Renal pelvis (tissue), 4 donors: ENCODE measurements around the gene CDH4. TPM values are rescaled to one million over a fixed set of nuclear protein-coding genes. Genes with fewer than 3 reads are reported as not detected.

Experiments
- DNase-seq: peaks from one replicate; pipeline ENCODE4 v3.0.0-alpha.2; 2013
- polyA plus RNA-seq, 3 donors: library from polyadenylated mRNA; unstranded; fragments of 120-200 nt; gene quantifications; one replicate each; pipeline ENCODE4 v1.2.1, GENCODE V29; 2013; ENCODE audit not compliant: insufficient read length in 3 of 3

CDH4 gene
- polyA plus RNA-seq, 3 donors: 8.4 to 9.5 (median 8.7) TPM

GRCh38 chr20:61690993-61691838 lies 439.2 kb downstream of the CDH4 start:
- DNase-seq: no peak

- no peak for DNase-seq
Measured at GRCh38 chr20:61691978-61692377, 439.9 kb downstream of the CDH4 start.

GRCh38 chr20:61692479-61692878 lies 440.4 kb downstream of the CDH4 start:
- no peak for DNase-seq

GRCh38 chr20:61693055-61693600 lies 441.1 kb downstream of the CDH4 start:
- DNase-seq: no peak

DNA sequence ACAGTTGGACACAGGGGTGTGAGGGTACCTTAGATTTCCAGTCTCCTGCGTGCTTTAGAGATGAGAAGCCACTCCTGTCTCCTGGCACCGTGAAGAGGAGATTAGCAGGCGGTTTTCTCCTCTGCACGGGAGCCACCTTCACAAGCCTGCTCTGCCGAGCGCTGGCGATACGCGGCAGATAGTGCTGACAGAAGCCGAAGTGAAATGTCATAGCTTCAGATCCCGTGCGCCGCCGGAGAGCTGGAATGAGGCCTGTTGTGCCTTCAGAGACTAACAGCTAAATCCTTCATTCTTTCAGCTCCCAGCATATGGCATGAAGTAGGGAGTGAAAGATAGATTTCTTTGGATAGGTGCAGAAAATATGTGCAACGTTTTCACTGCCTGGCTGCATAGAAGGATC lies 442.6 kb downstream of the CDH4 start:
- no peak for DNase-seq

DNA sequence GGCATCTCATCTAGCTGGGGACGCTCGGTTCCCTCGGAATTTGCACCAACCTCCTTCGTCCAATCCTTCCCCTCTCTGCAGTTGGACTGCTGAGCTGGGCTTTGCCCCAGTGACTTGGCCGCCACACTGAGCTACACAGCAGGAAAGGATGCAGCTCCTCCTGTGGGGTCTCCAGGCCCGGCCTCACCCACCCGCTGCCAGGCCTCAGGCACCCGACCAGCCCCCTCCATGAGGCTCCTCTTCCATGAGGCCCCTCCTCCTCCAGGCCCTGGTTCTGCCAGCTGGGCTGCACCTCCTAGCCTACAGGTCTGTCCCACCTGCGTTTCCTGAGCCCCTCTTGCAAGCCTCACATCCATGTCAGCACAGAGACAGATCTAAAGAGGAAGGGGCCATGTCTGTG lies 443.7 kb downstream of the CDH4 start:
- no peak for DNase-seq

DNA sequence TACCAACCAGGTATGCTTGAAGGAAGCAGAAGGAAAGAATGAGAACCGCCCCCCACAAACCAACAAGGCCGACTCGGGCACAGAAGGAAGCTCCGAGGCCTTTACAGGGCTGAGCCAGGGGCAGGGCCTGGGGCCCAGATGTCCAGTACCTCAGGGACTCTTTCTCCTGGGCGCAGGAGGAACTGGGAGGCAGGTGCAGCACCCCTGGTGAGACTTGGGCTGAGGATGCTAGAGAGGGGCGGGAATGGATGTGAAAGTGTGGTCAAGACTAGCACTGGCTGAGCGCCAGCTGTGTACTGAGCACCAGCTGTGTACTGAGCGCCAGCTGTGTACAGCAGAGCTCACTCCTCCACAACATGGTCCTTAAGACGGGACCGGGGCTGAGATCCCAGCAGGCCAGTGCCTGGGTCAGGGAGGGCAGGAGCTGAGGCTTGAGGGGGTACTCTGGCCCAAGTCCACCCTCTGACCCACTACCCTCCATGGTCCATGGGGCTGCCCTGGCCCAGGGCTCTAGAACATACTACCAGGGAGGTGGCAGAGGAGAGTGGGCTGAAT lies 444.2 kb downstream of the CDH4 start:
- DNase-seq: no peak

GRCh38 chr20:61697666-61698597 lies 445.9 kb downstream of the CDH4 start:
- no peak for DNase-seq

GRCh38 chr20:61698598-61699494 lies 446.8 kb downstream of the CDH4 start:
- no peak for DNase-seq

- DNase-seq: no peak
Measured at GRCh38 chr20:61699495-61700374, 447.7 kb downstream of the CDH4 start.

DNA sequence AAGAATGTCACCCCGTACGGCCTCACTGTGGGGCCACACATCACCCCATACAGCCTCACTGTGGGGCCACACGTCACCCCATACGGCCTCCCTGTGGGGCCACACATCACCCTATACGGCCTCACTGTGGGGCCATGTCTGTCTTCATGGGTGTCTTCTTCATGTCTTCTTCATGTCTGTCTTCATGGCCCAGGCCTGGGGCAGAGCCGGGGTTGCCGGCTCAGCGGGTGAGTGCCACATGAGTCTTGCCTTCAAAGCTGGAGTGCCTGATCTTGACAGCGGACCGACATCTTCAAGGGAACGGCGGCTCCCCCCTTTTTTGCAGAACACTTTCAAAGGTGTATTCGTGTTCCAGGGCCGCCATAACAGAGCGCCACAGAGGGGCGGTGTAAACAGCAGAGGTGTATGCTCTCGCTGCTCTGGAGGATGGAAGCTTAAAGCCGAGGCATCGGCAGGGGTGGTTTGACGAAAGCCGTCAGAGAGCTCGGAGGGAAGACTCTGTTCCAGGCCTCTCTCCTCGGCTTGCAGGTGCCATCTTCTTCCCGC lies 448.6 kb downstream of the CDH4 start:
- no peak for DNase-seq

DNA sequence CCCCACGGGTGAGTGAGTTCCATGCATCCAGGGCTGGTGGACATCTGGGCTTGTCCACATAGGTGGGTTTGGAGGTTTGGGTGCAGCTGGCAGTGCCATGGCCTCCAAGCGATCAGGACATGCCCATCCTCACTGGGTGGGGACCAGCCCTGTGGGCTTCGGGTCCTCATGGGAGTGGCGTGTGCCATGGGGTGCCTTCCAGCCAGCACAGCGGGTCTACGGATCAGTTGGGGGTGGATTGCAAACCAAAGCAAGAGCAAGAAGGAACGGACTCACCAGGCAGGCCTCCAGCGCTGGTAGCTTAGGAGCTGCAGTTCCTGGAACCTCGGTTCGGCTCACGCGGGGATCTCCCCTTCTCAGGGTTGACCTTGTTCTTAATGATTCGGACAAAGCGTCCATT lies 449.3 kb downstream of the CDH4 start:
- DNase-seq: no peak

- no peak for DNase-seq
Measured at GRCh38 chr20:61701802-61702201, 449.7 kb downstream of the CDH4 start.

- no peak for DNase-seq
Measured at GRCh38 chr20:61702246-61702645, 450.2 kb downstream of the CDH4 start.

GRCh38 chr20:61704661-61705060 lies 452.6 kb downstream of the CDH4 start:
- no peak for DNase-seq

DNA sequence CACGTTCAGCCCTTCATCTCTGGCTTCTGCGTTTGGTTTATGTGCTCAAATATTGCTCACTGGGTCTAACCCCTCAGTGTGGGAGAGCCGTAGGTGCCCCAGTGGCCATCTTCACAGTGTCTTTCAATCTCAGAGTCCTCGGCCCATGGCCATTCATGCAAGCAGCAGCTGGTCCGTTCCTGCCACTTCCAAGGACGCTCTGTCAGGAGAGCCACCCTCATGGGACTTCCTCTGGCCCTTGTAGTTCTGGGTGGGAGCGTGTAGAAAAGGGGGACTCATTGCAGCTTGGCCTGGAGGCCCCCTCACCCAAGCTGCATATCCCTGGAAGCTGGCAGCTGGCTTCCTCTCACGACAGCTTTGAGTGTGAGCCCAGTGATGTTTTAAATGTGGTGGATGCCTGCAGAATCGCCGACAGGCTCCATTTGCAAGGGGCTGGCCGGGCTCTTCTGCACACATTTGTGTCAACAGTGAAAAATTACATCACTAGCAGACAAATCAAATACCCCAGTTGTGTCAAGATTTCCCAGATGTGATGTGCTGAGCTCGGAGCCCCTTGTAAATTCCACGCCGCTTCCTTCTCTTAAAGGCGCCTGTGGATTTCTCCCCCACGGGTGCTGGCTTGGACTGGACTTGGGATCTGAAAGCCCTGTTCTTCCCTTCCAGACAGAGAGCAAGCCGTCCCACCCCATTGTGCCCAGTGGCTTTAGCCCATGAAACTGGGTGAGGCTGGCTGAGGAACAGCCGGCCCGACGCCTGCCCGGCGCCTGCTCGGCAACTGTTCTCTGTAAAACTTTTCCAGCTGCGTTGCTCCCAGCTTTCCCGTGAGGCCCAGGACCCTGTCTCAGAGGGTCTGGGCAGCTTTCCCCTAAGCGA lies 453.6 kb downstream of the CDH4 start:
- no peak for DNase-seq

- DNase-seq: no peak
Measured at GRCh38 chr20:61706259-61706961, 454.3 kb downstream of the CDH4 start.

- DNase-seq: no peak
Measured at GRCh38 chr20:61708891-61709290, 456.8 kb downstream of the CDH4 start.
